M059J (cell line): Measurements from ENCODE around the gene LILRA2. TPM values are rescaled to one million over a fixed set of nuclear protein-coding genes. Genes with fewer than 3 reads are reported as not detected.
"Not testable (repeated sequence)": the region's sequence is repeated elsewhere in the genome, so short reads cannot be mapped to it uniquely, and the experiment has no call there.

ENCODE experiments used
- DNase-seq: peaks from one replicate; pipeline ENCODE4 v3.0.0-alpha.2; 2012; ENCODE audit warnings: low read depth
- total RNA-seq: library from RNA; depleted of rRNA; stranded (reverse); fragments of >200 nt; shearing (Covaris generic); gene quantifications from 2 replicates; pipeline ENCODE4 v1.2.3, GENCODE V29; 2014

Gene LILRA2
- total RNA-seq, 1 experiment from 2014 or later = not detected

DNA sequence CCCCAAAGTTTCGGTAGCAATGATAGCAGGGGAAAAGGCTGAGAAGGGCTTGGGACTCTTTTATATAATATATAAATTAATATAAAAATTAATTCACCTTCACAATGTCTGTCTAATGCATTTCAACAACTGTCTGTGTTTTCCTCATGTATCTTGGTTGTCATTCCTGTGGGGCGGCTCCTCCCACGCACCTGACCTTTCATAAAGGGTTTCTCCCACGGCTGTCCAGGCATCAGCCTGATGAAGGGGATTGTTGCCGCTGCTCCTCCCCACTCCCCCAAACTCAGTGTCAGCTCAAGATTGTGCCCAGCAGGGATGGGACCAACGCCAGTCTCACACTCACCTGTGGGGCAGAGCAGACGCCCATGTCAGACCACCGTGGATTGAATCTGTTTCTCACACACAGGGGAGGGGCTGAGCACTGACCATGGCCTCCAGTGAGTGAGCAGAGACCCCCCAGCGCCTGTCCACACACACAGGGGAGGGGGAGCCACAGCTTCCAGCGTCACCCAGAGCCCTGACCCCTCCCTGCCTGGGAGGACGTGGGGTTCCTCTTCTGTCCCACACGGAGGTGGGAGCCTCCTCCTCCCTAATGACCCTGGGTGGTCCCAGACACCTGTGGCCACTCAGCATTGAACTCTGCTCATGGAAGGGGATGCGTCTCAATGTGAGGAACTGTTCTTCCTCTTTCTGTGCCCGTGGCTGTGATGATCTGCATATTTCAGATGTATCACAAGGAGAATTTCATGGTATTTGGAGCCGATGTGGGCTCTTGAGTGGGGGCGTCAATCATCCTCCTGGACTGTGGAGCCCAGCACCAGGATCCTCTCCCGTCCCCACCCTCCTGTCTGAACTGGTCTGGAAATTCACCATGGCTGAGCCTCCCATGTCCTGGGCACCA is 1.6 kb upstream of the LILRA2 start:
- not testable (repeated sequence) for DNase-seq

DNA sequence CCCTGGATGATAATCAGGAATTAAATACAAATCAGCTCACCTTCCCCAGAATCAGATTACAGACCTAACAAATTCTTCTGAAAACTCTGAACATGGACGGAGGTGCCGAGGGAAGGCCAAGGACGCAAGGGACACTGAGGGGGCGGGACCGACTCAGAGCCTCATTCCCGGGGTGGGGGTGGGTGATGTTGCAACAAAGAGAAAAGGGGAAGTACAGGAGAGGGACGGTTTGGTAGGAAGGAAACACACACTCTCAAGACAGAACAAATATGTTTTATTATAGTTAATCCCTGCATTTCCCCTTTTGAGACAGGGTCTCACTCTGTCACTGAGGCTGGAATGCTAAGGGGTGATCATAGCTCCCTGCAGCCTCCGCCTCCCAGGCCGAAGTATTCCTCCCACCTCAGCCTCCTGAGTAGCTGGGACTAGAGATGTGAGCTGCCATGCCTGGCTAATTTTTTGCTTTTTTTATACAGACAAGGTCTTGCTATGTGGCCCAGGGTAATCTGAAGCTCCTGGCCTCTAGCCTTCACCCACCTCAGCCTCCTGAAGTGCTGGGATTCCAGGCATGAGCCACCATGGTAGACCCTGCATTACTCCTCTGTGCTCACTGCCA is 786 bp upstream of the LILRA2 start:
- DNase-seq = no peak

DNA sequence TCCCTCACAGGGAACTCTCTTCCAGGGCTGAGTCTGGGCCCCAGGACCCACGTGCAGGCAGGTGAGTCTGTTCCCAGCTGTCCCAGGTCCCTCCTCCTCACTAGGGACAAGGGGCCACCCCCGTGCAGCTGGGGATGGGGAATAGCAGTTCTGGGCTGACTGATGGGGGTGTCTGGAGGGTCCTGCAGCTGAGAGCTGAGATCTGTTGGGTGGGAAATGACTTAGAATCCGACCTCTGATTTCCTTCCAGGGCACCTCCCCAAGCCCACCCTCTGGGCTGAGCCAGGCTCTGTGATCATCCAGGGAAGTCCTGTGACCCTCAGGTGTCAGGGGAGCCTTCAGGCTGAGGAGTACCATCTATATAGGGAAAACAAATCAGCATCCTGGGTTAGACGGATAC is 461 bp downstream of the LILRA2 start:
- no peak for DNase-seq

DNA sequence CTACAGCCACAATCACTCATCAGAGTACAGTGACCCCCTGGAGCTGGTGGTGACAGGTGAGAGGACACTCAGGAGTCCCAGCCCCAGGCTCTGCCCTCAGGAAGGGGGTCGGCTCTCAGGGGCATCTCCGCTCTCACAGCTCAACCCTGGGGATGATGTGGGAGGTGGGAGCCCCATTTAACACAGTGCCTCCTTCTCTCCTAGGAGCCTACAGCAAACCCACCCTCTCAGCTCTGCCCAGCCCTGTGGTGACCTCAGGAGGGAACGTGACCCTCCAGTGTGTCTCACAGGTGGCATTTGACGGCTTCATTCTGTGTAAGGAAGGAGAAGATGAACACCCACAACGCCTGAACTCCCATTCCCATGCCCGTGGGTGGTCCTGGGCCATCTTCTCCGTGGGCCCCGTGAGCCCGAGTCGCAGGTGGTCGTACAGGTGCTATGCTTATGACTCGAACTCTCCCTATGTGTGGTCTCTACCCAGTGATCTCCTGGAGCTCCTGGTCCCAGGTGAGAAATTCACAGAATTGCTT is 1.0 kb downstream of the LILRA2 start:
- no peak for DNase-seq

DNA sequence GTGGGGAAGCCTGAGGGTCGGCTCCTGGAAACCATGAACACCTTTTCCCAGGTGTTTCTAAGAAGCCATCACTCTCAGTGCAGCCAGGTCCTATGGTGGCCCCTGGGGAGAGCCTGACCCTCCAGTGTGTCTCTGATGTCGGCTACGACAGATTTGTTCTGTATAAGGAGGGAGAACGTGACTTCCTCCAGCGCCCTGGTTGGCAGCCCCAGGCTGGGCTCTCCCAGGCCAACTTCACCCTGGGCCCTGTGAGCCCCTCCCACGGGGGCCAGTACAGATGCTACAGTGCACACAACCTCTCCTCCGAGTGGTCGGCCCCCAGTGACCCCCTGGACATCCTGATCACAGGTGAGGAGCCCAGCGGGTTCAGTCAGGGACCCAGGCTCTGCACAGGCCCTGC is 1.6 kb downstream of the LILRA2 start:
- DNase-seq = not testable (repeated sequence)

DNA sequence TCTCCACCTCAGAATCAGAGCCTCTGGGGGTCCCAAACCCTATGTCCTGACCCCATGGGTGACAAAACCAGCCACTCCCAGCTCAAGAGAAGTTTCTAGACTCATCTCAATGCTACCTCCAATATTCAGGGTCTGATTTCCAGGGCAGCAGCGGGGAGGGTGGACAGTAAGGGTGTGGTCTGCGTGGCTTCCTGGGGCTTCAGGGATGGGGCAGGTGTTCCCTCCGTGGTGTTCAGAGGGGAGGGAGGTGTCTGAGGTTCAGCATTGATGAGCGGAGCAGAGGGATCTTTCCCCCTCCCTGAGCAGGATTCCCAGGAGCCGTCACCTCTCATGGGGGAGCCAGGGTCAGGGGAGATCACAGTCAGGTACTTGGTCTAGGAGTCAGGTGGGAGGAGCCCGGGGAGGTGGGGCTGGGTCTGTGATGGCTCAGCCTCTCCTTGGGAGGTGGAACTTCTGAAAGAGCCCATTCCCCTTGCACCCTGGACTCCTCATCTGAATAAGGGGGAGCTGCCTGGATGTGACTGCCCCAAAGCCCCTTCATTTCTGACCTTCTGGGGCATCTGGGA is 2.9 kb downstream of the LILRA2 start:
- no peak for DNase-seq

DNA sequence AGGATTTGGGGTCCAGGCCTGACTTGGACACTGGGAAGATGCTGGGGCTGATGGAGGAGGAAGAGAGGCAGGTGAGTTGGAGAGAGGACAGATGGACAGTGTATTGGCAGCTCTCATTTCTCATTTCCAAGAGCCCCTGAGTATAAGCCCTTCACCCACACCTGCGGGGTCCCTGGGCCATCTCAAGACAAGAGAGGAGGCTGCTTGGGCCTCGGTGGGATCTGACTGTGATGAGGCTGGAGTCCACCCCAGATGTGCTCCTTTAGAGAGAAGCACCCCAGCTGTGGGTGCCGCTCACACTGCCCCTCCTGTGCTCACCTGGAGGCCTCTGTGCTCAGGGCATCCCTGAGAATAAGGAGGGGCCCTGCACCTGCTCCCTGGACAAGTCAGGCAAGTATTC is 3.7 kb downstream of the LILRA2 start:
- no peak for DNase-seq

DNA sequence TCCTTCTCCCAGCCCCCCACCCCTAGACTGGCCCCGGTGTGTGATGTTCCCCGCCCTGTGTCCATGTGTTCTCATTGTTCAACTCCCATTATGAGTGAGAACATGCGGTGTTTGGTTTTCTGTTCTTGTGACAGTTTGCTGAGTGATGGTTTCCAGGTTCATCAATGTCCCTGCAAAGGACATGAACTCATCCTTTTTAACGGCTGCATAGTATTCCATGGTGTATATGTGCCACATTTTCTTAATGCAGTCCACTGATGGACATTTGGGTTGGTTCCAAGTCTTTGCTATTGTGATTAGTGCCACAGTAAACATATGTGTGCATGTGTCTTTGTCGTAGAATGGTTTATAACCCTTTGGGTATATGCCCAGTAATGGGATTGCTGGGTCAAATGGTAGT is 4.7 kb downstream of the LILRA2 start:
- DNase-seq = not testable (repeated sequence)

DNA sequence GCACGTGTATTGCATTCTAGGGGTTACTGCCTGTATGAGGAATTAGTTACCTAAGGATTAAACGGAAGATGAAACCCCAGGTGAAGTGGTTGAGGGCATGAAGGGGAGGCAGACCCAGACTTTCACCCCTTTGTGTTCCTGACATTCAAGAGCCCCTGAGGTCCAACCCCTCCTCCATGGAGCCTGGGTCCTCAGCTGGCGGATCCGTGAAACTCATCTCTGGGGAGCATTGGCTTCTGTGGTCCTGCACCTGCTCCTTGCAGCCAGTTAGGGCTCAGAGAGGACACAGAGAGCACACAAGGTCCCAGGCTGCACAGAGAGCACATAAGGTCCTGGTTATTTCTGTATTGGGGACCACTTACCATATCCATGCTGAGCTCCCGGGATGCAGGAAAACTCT is 12.8 kb downstream of the LILRA2 start:
- no peak for DNase-seq

DNA sequence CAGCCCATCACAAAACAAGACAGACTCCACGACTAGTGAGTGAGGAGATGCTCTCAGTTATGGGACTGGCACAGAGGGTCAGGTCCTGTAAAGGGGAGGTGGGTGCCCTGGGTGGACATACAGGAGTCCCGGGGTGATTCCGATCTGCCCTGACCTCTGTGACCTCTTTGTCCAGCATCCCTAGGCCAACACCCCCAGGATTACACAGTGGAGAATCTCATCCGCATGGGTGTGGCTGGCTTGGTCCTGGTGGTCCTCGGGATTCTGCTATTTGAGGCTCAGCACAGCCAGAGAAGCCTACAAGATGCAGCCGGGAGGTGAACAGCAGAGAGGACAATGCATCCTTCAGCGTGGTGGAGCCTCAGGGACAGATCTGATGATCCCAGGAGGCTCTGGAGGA is 13.4 kb downstream of the LILRA2 start:
- no peak for DNase-seq

DNA sequence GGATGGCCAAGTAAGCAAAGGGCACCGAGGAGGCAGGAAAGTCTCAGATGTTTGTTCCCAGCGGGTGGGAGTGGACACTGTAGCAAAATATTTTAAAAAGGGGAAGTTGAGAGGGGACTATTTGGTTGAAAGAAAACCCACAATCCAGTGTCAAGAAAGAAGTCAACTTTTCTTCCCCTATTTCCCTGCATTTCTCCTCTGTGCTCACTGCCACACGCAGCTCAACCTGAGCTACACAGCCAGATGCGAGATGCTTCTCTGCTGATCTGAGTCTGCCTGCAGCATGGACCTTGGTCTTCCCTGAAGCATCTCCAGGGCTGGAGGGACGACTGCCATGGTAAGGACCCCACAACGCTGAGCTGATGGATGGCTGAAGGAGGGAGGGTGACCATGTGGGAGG is 19.9 kb downstream of the LILRA2 start, which contains the start of gene LILRA1:
LILRA1 (plus strand) TSS at position 188 of the 400 bp plus-strand sequence. CDS start 613 bp downstream, outside the sequence.
- not testable (repeated sequence) for DNase-seq

DNA sequence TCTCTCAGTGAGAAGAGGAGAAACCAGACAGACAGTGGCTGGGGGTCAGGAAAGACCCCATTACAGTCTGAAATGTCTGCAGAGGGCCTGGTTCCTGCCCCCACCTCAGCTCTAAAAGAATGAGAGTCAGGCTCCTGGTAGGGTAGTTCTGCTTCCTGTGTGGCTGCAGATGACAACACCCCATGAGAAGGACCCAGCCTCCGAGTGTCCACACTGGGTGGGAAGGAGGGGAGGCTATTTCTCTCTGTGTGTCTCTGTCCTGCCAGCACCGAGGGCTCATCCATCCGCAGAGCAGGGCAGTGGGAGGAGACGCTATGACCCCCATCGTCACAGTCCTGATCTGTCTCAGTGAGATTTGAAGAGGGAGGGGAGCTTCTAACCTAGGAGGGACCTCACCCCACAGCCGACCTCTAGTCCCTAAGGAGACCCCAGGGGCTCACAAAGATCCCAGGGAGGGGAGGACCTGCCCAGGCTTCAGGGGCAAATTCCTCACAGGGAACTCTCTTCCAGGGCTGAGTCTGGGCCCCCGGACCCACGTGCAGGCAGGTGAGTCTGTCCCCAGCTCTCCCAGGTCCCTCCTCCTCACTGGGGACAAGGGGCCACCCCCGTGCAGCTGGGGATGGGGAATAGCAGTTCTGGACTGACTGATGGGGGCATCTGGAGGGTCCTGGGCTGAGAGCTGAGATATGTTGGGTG is 20.5 kb downstream of the LILRA2 start:
- not testable (repeated sequence) for DNase-seq

DNA sequence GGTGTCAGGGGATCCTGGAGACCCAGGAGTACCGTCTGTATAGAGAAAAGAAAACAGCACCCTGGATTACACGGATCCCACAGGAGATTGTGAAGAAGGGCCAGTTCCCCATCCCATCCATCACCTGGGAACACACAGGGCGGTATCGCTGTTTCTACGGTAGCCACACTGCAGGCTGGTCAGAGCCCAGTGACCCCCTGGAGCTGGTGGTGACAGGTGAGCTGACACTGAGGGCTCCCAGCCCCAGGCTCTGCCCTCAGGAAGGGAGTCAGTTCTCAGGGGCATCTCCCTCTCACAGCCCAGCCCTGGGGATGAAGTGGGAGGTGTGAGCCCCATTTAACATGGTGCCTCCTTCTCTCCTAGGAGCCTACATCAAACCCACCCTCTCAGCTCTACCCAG is 21.1 kb downstream of the LILRA2 start:
- DNase-seq = no peak

DNA sequence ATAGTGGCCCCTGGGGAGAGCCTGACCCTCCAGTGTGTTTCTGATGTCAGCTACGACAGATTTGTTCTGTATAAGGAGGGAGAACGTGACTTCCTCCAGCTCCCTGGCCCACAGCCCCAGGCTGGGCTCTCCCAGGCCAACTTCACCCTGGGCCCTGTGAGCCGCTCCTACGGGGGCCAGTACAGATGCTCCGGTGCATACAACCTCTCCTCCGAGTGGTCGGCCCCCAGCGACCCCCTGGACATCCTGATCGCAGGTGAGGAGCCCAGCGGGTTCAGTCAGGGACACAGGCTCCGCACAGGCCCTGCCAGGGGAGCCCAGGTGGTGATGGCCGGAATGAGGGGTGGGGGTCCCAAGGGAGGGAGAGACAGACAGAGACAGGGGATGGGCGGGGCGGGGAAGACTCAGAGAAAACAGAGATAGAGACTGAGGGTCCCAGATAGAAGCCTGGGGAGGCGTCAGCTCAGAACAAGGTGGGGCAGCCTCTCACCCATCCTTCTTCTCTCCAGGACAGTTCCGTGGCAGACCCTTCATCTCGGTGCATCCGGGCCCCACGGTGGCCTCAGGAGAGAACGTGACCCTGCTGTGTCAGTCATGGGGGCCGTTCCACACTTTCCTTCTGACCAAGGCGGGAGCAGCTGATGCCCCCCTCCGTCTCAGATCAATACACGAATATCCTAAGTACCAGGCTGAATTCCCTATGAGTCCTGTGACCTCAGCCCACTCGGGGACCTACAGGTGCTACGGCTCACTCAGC is 22.3 kb downstream of the LILRA2 start:
- DNase-seq = not testable (repeated sequence)

DNA sequence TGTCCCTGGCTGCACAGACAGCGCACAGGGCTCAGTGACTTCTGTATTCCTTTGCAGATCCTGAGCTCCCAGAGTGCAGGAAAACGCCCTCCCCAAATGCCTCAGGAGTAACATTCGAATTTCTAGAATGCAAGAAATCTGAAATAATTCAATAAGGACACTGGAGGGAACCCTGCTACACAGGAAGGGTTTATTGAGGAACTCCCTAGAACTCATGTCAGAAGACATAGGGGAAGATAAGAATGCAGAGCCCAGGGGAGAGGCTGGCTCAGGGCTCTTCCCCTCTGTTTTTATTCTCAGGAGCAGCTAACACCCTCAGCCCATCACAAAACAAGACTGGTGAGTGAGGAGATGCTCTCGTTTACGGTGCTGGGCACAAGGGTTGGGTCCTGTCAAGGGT is 26.6 kb downstream of the LILRA2 start:
- DNase-seq = no peak

DNA sequence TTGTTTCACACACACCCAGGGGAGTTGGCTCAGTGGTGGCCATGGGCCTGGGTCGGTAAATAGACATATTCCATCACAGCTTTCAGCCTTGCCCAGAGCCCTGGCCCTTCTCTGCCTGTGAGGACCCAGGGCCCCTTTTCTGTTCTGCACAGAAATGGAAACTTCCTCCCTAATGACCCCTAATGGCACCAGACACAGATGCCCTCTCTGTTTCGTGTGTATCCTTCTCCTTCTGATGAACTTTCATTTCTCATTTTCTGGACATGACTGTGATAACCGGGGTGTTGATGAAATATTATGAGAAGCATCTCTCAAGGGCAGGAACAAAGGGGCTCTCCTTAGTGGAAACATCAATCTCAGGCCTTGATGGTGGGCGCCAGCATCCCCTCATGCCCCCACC is 32.6 kb downstream of the LILRA2 start:
- DNase-seq = no peak

DNA sequence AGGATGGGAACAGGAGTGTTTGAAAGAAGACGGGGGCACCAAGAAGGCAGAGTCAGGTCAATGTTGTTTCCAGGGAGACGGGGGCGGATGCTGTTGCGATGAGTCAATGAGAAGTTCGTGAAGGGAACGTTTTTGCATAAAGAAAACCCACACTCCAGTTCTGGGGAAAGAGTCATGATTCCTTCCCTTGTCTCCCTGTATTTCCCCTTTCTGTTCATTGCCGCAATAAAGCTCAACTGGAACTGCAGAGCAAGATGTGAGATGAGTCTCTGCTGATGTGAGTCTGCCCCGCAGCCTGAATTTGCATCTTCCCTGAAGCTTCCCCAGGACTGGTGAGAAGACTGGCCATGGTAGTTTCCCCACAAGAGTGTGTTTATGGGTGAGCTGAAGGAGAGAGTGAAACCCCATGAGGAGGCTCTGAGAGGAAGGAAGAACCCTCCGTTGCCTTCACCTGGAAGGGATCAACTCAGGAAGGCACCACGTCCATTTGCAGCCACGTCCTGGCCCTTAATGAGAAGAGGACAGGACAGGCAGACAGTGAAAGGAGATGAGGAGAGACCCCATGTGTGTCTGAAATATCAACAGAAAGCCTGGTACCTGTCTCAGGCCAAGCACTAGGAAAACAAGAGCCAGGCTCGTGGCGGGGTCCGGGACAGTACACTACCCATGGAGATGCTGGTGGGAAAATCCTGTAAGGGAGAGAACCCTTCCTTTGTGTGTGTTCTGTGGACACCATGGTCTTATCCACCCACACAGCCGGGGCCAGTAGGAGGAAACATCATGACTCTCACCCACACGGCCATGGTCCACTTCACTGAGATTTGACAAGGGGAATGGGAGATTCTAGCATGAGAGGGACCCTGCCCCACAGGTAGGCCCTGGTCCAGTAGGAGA is 33.5 kb downstream of the LILRA2 start:
- no peak for DNase-seq

DNA sequence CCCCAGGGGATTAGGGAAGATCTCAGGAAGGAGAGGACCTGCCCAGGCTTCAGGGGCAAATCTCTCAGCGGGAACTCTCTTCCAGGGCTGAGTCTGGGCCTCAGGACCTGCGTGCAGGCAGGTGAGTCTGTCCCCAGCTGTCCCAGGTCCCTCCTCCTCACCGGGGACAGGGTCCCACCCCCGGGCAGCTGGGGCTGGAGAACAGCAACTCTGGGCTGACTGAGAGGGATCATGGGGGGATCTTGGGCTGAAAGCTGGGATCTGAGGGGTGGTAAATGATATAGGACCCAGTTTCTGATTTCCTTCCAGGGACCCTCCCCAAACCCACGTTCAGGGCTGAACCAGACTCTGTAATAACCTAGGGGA is 34.2 kb downstream of the LILRA2 start:
- no peak for DNase-seq

DNA sequence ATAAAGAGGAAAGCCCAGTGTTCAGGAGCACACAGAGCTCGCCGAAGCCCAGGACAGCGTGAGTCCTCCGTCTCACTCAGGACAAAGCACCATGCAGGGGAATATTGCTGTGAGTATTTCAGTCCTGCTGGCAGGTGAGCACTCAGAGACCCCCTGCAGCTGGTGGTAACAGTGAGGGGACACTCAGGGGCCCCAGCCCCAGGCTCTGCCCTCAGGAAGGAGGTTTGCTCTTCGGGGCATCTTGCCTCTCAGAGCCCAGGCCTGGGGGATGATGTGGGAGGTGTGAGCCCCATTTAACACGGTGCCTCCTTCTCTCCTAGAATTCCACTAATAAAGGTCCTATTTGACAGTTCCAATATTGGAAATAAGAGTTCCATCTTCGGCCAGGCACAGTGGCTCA is 34.6 kb downstream of the LILRA2 start:
- DNase-seq = no peak

DNA sequence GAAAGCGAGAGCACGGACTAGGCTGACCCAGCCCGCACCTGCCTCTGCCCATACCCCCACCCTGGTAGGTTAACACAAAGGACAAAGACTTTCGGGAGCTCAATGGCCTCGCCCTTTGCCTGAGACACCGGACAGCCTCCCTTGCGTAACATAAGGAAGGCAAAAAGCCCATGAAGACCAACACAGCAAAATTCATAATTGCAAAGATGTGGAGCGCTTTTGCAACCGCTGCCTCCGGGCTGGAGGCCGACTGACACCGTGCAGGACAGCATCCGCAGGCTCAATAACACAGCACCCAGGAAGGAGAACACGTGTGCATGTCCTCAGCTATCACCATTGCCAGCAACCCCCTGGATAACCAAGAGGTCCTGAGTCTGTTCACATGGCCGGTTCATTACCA is 35.2 kb downstream of the LILRA2 start:
- DNase-seq = no peak
